ENCODE results near the gene CYP11A1. TPM values are rescaled to one million over a fixed set of nuclear protein-coding genes. Genes with fewer than 3 reads are reported as not detected.
A peak's percentile ranks its signal among the peaks of the same experiment; 100 is the strongest.

CYP11A1 gene
- 1 to 10 TPM; 1.2 to 1.9 (median 1.6) TPM for polyA plus RNA-seq (ENCODE audit: insufficient read length in 4 of 4)

- no peak for DNase-seq (ENCODE audit: low read depth in 4 of 4, low spot score in 2 of 4)
Observed at GRCh38 chr15:74367296-74367854, at the start of gene CYP11A1. CYP11A1 (minus strand) TSS chr15:74367646; CDS start chr15:74367585, 61 bp downstream.

- no peak for DNase-seq (ENCODE audit: low read depth in 4 of 4, low spot score in 2 of 4)
Observed at GRCh38 chr15:74417225-74417624, 49.8 kb upstream of the CYP11A1 start.

GRCh38 chr15:74415966-74416916 lies 48.8 kb upstream of the CYP11A1 start:
- DNase-seq (ENCODE audit: low read depth in 4 of 4, low spot score in 2 of 4) = no peak

DNA sequence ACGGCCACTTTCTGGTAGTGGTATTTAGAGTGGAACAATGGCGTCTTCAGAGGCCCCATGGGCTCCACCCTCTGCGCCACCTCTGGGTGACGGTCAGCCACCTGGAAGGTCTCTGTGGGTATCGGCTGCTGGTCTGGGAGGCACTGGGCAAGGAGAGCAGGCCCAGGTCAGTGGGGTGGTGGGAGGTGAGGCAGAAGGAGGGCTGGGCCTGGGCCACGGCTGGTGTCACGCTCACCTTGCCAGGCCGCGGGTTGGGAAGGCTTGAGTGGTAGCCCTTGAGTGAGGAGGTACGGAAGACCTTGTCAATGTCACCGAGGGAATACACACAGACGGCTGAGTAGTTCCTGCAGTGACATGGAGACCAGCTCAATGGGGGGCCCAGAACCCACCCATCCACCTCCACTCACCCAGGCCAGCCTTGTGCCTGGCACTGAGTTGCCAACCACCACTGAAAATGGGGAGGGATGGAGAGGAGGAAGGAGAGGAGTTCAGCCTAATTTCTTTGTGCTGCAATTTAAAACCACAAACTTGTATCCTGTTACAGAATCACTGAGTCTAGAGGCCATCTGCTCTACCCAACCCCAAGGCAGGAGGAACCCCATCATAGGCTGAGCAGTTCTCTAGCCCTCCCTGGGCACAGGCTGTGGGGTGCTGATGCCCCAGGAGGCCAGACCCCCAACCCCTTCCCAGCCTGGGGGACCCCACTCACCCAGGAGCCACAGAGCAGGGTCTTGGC lies 47.3 kb upstream of the CYP11A1 start:
- DNase-seq (ENCODE audit: low read depth in 4 of 4, low spot score in 2 of 4) = no peak

DNA sequence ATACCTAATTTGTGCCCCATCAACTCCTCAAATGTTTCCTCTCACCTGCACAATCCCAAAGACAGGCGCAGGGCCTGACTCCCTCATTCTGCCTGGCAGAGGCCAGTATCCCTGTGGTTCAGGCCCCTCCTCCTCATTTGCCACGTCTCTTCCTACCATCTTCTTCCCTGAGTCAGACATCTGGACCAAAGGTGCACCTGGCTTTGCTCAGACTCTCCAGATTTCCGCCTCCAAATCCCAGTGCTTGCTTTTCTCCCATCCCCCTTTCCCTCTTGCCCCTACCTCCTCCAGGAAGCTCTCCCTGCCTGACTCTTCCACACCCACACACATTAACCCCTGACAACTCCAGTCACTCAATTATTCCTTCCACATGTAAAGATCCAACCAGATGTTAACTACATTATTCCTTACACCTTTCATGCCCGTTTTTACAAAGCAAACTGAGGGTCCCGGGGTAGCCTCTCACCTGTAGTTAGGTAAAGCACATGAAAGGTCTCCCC lies 46.7 kb upstream of the CYP11A1 start:
- no peak for DNase-seq (ENCODE audit: low read depth in 4 of 4, low spot score in 2 of 4)

DNA sequence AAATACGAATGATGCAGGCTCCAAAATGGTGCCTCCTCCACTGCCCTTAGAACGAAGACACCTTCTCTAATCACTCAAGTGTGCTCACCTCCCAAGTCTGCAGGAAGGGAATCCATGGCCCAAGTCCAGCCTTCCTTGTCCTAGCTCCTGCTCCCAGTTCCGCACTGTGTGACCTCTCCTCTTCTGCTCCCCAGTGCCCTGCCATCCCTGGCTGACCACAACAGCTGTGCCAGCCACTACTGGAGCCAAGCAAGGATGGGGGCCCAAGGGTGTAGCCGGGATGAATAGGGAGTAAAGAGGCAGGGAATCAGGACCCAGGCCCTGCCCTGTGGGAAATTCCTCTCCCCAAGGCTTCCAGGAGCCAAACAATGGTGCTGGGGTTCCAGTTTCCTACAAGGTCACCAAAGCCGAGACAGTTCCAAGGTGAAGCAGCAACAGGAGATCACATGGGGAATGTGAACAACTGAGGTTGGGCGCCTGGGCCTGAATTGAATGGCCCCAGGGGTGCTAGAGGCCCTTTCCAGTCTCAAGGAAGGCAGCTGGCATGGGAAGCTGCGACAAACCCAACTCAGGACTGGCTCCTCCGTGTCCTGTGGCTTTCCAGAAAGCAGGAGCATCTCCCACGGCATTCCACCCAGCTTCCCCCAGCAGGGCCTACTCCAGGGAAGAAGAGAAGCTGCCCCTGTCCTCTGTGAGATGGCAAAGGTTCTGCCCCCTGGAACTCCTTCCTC lies 46.1 kb upstream of the CYP11A1 start:
- no peak for DNase-seq (ENCODE audit: low read depth in 4 of 4, low spot score in 2 of 4)

- DNase-seq (ENCODE audit: low read depth in 4 of 4, low spot score in 2 of 4) = no peak
Observed at GRCh38 chr15:74412159-74412558, 44.7 kb upstream of the CYP11A1 start.

- no peak for DNase-seq (ENCODE audit: low read depth in 4 of 4, low spot score in 2 of 4)
Observed at GRCh38 chr15:74411686-74412085, 44.2 kb upstream of the CYP11A1 start.

- DNase-seq (ENCODE audit: low read depth in 4 of 4, low spot score in 2 of 4) = no peak
Observed at GRCh38 chr15:74410502-74410901, 43.1 kb upstream of the CYP11A1 start.

GRCh38 chr15:74409225-74409624 lies 41.8 kb upstream of the CYP11A1 start:
- no peak for DNase-seq (ENCODE audit: low read depth in 4 of 4, low spot score in 2 of 4)

GRCh38 chr15:74408815-74409214 lies 41.4 kb upstream of the CYP11A1 start:
- DNase-seq (ENCODE audit: low read depth in 4 of 4, low spot score in 2 of 4) = no peak

DNA sequence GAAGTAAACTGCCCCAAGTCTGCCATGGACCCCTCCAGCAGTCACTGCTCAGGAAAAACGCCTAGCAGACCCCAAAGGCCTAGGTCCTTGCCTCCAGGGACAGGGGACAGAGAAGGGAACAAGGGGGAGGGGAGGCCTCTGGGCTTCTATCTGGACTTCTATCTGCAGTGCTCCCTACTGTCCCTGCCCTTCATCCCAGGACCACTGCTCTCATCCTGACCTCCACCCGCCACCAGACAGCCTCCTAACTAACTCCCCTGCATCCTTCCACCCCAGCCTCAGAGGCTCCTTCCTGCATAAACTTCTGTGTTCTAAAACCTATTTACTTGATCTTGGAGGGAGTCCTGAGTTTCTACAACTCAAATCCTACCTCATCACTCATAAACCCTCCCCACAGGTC lies 40.9 kb upstream of the CYP11A1 start:
- no peak for DNase-seq (ENCODE audit: low read depth in 4 of 4, low spot score in 2 of 4)

DNA sequence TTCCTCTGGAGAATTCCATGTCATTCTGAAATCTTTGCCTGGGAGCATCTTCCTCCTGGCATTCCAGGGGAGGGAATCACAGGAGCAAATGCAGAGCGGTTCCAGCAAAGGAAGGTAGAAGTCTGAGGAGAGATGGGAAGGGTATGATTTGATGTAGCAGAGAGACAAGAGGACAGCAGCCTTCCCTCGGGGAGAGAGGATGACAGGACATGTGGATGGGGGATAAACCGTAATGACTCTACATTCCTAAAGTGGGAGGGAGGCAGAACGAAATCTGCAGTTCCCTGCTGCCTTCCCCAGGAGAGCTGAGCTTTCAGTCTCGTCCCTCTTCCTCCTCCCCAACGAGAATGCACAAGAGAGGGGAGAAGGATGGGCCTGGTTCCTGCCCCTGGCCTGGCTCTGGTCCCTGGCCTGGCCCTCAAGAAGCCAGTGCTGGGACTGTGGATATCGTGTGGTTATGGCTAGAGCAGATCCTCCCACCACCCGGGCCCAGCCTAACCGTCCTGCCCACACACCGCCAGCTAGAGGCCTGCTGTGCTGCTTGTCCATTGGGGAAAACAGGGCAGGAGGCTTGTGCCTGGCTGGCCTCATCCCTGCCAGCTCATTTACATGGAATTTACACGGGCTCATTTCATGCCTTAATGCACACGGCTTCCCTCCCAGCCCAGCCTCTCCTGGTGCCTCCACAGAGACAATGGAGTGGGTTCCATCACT lies 39.7 kb upstream of the CYP11A1 start:
- DNase-seq (ENCODE audit: low read depth in 4 of 4, low spot score in 2 of 4) = peak in 2 of 4 donors; percentile 37 to 41

DNA sequence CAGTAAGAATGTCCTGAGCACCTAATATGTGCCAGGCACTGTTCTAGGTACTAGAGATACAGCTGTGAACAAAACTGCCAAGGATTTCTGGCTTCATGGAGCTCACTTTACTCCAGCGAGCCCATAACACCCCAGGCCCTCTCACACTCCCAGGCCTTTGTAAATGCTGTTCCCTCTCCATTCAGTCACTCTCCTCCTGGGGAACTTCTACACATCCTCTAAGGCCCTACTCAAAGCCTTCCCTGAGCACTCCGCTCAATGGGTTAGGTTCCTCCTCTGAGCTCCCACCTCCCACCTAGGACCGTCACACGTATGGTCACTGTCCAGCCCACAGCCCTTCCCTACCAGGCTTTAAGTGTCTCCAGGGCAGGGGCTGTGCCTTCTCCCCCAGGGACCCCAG lies 39.1 kb upstream of the CYP11A1 start:
- no peak for DNase-seq (ENCODE audit: low read depth in 4 of 4, low spot score in 2 of 4)

GRCh38 chr15:74405823-74406222 lies 38.4 kb upstream of the CYP11A1 start:
- DNase-seq (ENCODE audit: low read depth in 4 of 4, low spot score in 2 of 4) = no peak

DNA sequence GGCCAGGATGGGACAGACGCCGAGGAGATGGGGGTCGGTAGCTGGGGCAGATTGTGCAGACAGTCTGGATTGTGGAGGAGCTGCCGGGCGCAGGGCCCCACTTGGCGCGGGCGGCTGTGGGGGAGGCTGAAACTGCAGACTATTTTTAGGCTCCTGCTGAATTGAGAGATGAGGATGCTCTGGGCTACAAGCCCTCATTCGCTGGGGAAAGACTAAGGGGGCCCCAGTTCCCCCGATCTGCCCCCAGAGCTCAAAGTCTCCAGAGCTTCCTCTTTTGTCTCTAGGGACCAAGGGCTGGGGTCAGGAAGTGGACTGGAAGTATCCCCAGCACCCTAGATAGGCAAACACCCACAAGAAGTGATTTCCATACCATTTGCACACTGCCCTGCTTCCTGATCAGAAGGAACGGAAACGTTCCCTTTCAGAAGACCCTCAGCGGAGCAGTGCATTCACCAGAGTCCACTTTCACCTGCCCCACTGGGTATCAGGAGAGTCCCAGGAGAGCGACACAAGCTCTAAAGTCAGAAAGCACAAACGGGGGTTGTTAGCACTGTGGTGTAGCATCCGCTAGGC lies 36.6 kb upstream of the CYP11A1 start:
- no peak for DNase-seq (ENCODE audit: low read depth in 4 of 4, low spot score in 2 of 4)

GRCh38 chr15:74403588-74403919 lies 36.1 kb upstream of the CYP11A1 start:
- no peak for DNase-seq (ENCODE audit: low read depth in 4 of 4, low spot score in 2 of 4)

- DNase-seq (ENCODE audit: low read depth in 4 of 4, low spot score in 2 of 4) = no peak
Observed at GRCh38 chr15:74402873-74403587, 35.6 kb upstream of the CYP11A1 start.

DNA sequence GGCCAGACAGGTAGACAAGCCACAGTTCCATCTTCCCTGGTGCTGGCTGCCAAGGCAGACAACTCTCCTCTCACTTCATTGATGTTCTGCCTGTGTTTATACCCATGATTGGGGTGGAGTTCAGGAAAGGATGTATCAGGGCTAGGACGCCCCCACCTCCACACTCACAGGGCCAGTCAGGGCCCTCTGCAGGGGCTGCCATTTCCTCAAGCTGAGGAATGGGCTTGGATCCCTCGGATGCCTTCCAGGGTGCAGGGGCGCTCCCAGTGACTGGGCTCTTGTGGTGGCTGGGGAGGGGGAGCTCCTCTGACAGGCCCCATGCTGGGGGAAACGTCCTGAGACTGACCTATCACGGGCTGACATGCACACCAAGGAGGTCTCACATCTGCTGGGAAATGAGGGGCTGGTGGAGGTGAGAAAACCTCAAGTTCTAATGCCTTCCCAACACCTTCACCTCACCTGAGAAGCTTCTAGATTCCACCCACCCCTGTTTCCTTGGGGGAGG lies 34.9 kb upstream of the CYP11A1 start:
- DNase-seq (ENCODE audit: low read depth in 4 of 4, low spot score in 2 of 4) = no peak

All from left renal cortex interstitium (tissue), 4 donors.